NCI-H1694 treated with DMSO at 0.1 percent for 48 hours (cell line): ENCODE measurements around the gene GCC2.
A peak's percentile ranks its signal among the peaks of the same experiment; 100 is the strongest.
"Not testable (repeated sequence)": the region's sequence is repeated elsewhere in the genome, so short reads cannot be mapped to it uniquely, and the experiment has no call there.

ENCODE experiments used
- DNase-seq: peaks from one replicate; lab custom pipeline; 2025; lab: John Stamatoyannopoulos, UW

Gene GCC2

DNA sequence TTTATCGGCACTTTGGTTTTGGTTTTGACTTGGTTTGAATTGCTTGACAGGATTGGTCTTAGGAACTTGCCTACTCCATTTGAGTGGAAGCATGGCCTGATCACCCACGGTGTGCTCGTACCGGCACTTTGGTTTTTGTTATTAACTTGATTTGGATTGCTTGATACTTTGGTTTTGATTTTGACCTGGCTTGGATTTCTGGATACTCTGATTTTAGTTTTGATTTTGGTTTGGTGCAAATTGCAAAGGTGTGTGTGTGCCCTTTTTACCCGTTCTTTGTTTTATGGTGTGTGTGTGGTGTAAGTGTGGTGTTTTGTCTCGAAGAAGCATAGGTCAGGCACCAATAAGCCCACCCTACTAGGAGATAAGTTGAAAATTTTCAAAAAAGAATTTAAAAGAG, 75.7 kb downstream of the GCC2 start:
- not testable (repeated sequence) for DNase-seq

DNA sequence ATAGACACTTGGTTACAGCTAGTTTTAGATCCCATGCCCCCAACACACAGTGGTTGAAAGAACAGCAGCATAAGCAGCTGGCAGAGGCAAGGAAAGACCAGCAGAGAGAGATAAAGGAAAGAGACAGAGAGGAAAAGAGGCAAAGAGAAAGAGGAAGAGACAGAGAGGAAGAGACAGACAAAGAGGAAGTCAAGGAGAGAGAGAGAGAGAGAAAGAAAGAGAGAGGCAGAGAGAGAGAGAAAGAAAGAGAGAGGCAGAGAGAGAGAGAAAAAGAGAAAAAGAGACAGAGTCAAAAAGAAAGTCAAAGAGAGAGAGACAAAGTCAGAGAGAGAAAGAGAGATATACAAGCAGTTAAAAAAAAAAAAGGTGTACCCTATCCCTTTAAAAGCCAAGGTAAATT, 76.3 kb downstream of the GCC2 start:
- DNase-seq = not testable (repeated sequence)

DNA sequence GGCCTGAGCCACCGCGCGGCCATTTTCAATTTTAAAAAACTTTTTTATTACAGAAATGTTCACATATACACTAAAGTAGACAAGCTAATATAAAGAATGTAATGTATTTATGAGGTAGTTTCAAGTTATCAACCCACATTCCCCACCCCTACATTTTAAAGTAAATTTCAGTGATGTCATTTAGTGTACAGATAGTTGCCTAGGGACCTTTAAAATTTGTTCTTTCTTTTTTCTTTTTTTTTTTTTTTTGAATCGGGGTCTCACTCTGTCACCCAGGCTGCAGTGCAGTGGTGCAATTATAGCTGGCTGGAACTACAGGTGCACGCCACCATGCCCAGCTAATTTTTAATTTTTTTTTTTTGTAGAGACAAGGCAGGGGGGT, 82.7 kb downstream of the GCC2 start:
- no peak for DNase-seq

DNA sequence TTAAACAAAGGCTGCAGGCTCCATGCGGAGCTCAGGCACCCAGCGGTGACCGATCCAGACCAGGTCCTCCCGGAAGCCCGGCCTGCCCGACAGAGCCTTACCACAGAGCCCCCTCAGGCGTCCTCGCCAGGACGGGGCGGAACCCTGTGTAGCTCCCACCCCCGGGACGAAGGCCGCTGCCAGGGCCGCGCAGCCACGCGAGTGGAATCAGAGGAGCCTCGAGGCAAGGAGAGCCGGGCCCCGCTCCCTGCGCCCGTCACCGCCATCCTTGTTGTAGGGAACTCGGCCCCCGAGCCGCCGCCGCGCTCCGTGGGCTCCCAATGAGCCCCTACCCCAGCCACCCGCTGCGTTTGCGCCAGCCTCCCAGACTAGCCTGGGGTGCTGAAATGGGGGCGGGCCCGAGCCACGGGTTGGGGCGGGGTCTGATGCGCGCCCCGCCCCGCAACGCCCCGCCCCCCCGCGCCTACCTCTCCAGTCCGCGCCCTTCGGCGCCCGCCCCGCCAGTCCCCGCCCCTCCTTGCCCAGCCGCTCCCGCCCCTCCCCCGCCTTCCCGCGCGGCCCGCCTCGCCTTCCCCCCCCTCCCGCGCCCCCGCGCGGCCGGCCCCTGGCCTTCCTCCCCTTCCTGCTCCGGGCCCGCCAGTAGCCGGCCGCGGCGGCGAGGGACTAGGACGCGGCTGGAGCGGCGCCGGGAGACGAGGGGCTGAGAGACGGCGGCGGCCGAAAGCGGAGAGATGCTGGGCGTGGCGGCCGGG, 85.0 kb downstream of the GCC2 start, which contains the start of gene LIMS1:
Gene LIMS1, plus strand, starts transcription at position 639 of the 752 bp plus-strand sequence. Its CDS starts 93 bp downstream, at position 732.
- peak; percentile 83 for DNase-seq

DNA sequence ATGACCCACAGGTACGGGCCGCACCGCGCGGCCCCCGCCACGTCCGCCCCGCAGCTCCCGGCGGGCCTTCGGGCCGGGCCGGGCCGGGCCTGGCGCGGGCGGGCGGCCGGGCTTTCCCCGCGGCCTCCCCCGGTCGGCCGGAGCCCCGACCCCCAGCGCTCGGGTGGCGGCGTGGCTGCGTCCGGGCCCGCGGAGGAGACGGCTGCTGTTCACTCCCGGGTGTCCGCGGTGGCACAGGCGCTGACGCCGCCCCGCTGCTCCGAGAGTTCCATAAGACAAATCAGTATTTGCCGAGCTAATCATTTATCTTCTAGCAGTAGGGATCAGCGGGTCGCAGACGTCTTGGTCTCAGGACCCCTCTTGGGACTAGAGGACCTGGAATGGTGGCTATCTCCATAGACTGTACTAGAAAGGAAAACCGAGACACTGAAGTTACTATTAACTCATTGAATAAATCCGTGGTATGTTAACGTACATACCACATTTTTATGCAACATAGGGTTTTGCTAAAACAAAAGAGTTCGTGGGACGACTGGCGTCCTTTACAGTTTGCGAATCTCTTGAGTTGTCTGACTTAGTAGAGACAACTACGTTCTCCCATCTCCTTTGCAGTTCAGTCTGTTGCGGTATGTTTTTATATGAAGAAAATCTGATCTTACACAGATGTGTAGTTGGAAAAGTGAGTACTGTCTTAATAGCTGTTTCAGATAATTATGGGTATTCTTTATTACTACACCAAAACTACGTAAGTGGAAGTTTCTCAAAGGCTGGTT, 85.8 kb downstream of the GCC2 start:
- peak; percentile 19 for DNase-seq

DNA sequence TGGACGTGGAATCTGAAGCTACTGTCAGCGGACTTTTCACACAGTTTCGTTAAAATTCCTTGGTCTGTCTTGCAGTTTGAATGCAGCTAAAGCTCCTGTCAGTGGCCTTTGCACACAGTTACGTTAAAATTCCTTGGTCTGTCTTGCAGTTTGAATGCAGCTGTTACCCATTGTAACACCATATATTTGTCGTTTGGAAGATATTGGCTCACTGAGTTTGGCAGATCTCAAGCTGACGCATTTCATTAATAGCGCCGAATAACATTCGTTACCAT, 86.3 kb downstream of the GCC2 start:
- DNase-seq = no peak

DNA sequence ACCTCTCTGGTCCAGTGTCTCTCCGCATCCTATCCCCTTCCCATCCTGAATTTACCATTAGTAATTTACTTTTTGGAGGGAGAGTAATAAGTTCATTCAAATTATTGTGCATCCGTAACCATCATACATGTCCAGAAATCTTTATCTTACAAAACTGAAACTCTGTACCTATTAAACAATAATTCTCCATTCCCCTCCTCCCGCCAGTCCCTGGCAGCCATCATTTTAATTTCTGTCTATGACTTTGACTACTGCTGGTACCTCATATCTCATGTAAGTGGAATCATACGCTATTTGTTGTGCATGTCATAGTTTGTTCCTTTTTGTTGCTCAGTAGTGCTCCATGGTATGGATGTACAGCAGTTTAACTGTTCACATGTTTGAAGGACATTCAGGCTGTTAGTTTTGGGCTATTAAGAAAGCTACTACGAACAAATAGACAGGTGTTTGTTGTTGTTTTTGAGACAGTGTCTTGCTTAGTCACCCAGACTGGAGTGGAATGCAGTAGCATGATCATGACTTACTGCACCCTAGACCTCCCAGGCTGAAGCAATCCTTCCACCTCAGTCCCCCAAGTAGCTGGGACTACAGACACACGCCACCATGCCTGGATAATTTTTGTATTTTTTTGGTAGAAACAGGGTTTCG, 87.3 kb downstream of the GCC2 start:
- DNase-seq = no peak

DNA sequence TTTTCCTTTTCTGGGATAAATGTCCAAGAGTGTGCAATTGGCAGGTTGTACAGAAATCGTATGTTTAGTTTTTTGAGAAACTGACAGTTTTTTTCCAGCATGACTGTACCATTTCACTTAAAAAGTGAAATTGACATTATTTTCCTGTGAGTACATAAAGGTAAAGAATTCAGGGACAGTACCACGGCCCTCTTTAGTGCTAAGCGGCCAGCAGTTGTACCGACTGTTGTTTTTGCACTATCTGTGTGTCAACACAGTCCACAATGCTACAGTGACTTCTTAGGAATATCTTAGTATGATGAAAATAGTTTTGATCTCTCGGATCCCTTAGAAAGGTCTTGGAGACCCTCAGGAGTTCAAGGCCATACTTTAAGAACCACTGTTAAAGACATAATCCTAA, 87.9 kb downstream of the GCC2 start:
- no peak for DNase-seq

DNA sequence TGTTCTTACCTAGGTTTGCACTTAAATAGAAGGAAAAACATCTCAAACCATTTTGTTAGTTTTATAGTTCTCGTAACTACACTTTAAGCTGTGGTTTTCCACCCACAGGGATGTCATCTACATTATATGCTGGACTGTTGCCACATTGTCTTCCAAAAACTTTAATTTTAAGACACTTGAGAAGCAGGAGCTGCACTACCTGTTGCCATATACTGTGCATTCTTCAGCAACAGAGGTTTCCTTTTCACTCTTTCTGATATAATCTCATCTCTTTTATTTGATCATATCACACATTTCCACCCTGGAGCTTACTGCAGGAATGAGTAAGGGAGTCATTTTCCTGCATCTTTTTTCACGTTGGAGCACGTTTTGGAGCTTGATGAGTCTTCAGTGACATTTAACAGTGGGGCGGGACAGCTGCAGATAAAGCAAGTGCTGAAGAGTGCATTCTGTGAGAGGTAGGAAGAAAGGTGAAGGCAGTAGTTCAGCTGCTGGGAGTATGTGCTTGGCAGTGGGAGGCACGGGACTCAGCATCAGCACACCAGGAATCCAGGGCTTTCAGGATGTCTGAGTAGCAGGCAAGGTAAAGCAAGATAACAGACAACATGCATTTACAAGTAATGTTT, 89.1 kb downstream of the GCC2 start:
- no peak for DNase-seq

DNA sequence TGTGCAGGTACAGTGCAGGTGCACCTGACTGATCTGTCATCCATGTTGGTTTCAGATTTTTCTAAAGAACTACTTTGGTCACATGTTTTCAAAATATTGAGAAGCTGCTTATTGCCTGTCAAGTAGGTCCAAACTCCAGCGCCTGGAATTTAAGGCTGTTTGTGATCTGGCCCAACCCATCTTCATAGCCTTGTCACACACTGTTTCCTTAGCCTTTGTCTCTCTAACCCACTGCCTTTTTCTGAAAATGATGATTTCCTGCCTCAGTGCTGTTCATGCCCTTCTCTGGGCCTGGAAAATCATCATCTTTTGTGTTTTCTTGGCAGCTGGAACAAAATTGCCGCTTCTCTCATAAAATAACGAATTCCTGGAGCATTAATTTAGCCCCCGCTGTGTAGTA, 92.4 kb downstream of the GCC2 start:
- no peak for DNase-seq

DNA sequence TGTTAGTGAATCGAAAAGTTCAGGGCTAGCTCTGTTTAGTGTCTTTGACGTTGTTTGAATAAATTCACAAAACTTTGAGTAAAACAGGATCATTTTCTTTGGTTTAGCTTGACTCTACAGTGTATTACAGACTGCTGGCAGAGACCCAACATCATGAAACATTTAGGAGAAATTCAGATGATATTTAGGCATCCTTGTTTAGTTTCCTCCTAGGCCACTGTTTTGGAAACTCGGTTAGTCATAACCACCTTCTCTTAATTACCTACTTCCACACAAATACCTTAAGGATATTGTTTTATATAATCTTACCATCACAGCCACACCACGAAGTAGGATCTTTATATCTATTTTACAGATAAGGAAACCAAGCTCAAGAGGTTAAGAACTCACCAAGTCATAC, 93.1 kb downstream of the GCC2 start:
- DNase-seq = no peak

DNA sequence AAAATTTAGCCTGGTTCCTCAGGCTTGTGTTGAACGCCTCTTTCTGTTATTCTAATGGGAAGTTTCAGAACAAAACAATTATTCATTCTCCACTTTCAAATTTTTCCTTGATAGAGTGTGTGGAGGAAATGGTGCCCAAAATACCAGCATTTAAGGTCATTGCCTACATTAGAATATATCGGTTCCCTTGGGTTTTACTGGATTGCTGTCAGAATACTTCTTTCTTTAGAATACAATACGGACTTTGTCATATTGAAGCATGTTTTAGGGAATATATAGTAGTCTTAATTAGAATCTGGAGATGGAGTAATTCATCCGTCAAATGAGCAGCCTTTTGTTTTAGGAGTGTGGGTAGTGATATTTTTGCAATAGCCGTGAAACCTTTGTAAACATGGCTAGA, 98.6 kb downstream of the GCC2 start:
- DNase-seq = no peak

DNA sequence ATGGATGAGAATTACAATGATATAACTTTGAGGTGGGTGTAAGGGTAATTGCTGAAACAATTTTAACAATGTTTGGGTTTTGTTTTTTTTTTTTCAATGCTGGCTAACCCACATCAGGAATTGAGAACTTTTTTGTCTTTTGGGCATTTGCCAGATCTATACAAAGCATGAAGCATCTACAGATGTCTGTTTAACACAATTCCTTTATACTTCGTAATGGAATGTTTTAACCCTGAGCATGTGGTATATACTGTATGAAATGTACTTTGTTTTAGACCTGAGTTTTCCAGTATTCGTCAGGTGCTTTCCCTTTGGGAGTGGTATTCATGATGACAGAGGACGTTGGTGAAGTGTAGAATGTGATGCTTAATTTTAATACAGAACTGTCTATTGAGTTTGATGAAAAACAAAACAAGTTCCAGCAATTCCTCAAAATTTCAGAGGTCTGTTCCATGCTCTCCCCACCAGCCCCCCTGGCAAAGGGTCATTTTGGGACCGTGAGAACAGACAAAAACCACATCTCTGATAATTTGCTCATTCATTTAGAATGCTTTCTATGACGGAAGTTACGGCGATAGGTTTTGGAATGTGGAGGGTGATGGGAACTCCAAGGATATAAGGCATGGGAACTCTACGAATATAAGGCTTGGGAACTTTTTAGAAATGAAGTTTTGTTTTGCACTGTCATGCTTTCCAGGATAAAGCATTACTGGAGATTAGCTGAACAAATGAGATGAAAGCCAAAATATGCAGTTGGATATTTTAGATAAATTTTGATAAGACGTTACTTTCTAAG, 99.4 kb downstream of the GCC2 start:
- DNase-seq = no peak

DNA sequence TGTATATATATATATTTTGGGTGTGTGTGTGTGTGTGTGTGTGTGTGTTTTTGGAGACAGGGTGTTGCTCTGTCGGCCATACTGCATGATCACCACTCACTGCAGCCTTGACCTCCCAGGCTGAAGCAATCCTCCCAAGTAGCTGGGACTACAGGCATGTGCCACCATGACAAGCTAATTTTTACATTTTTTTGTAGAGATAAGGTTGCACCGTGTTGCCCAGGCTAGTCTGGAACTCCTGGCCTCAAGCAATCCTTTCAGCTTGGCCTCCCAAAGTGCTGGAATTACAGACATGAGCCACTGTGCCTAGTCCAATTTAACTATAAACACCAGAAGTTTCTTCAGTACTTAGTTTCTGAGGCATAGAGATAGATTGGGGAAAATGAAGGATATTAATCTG, 103.6 kb downstream of the GCC2 start:
- no peak for DNase-seq

DNA sequence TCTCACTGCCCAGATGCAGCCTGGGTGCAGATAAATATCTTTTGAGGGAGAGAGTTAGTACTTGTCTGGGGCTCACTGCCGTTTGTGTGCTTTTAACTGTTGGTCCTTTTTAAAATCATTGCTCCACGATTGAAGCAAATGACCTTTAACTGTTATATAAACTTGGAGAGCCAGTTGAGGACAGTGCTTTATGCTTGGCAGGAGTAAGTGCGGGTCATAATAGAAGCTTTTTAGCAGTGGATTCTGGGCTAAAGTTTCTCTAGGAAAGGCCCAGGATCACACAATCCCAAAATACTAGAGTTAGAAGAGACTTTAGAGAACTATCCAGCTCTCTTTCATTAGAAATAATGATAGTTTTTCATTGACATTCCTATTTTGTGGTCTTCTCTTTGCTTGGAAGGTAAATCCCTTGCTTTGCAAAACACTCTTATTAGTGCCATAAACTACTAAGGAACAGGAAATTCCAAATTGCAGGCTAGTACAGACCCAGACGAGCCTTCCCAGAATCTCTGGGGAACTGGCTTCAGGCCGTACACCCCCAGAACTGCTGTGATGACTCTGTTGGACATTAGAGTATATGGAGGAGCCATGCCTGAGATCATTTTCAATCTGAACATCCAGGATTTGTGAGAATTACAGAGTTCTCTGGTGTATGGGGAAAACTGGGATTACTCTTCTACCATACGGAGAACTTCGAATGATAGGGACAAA, 104.4 kb downstream of the GCC2 start:
- no peak for DNase-seq

DNA sequence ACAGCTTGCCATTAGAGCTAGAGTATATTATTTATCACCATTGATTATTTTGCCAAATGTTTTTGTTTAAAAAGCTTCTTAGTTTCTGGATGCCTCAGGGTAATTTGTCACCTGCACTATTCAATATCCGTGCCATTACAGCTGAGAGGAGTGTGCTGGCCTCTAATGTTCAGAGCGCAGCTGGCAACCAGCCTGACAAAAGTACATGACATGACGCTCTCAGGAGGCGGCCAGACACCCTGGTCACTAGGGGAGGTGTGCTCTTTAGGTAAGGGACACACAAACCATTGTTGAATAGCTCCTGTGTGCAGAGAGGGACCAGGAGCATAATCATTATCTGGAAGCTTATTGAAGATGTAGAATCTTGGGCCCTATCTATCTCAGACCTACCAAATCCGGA, 105.5 kb downstream of the GCC2 start:
- no peak for DNase-seq

DNA sequence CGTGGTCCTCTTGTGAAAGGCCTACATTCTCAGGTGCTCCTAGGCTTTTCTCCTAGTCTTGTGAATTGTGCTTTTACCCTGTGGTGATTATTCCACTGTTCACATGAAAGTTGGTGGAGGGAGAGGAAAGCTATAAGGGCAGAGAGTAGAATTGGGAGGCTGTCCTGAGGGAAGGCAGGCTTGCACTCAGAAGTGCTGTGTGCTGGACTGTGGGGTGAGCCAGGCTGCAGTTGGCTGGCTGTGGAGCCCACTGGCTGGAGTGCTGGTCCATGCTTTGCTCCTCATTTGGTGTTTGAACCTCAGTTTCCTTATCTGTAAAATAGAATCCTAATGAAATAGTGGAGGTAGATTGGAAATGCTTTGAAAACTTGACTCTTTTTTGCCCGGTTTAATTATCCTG, 106.6 kb downstream of the GCC2 start:
- no peak for DNase-seq

DNA sequence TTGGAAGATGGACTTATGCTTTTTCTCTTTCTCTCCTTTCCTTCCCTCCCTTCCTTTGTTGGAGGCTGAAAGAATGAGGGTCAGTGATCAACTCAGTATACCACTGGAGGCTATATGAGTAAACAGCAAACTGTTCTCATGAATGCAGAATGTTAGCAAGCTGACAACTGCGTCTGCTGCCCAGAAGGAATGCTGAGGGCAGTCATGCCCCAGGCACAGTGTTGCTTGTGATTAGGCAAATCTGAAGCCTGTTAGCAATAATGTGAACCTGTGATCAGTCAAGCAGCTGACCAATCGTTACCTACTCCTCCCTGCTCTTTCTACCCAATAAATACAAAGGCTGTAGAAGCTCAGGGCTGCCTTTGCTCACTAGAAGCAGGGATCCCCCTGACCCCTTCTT, 107.6 kb downstream of the GCC2 start:
- DNase-seq = not testable (repeated sequence)
